Measurements from ENCODE around the gene ARHGAP20.

- TF ChIP-seq POLR2A (IDR thresholded peaks at IDR 0.05) (no peak), EP300 (IDR thresholded peaks at IDR 0.05) (no peak)
These were observed 98.2 kb downstream of the ARHGAP20 start for GRCh38 chr11:110614031-110614430.

All from sigmoid colon (tissue), 4 donors.